HG03571 (cell line): Measurements from ENCODE around the gene C6orf89.
A peak's percentile ranks its signal among the peaks of the same experiment; 100 is the strongest.
"Not testable (repeated sequence)": the region's sequence is repeated elsewhere in the genome, so short reads cannot be mapped to it uniquely, and the experiment has no call there.

Experiments
- ATAC-seq: cut with Tn5 transposase; IDR thresholded peaks from one replicate; pipeline ENCODE4 v1.9.1; 2021; ENCODE audit not compliant: unreplicated experiment

The C6orf89 gene

GRCh38 chr6:36886950-36887618 lies 1.3 kb downstream of the C6orf89 start:
- no peak for ATAC-seq

GRCh38 chr6:36888115-36888643 lies 2.4 kb downstream of the C6orf89 start:
- ATAC-seq: no peak

- no peak for ATAC-seq
Observed at GRCh38 chr6:36888654-36889481, 3.1 kb downstream of the C6orf89 start.

- no peak for ATAC-seq
Observed at GRCh38 chr6:36890112-36890663, 4.4 kb downstream of the C6orf89 start.

- ATAC-seq: not testable (repeated sequence)
Observed at GRCh38 chr6:36891153-36891552, 5.4 kb downstream of the C6orf89 start.

GRCh38 chr6:36893976-36894932 lies 8.5 kb downstream of the C6orf89 start:
- no peak for ATAC-seq

GRCh38 chr6:36897609-36898008 lies 11.9 kb downstream of the C6orf89 start:
- ATAC-seq: no peak

- no peak for ATAC-seq
Observed at GRCh38 chr6:36904114-36904513, 18.4 kb downstream of the C6orf89 start.

- ATAC-seq: no peak
Observed at GRCh38 chr6:36904851-36905393, 19.2 kb downstream of the C6orf89 start.

- ATAC-seq: no peak
Observed at GRCh38 chr6:36906539-36907325, 21.0 kb downstream of the C6orf89 start.

GRCh38 chr6:36907781-36908180 lies 22.0 kb downstream of the C6orf89 start:
- no peak for ATAC-seq

- ATAC-seq: no peak
Observed at GRCh38 chr6:36908747-36909146, 23.0 kb downstream of the C6orf89 start.

- ATAC-seq: no peak
Observed at GRCh38 chr6:36912030-36912454, 26.3 kb downstream of the C6orf89 start.

- ATAC-seq: peak; percentile 69
Observed at GRCh38 chr6:36912586-36912985, 26.8 kb downstream of the C6orf89 start.

GRCh38 chr6:36913082-36913481 lies 27.3 kb downstream of the C6orf89 start:
- ATAC-seq: no peak

- no peak for ATAC-seq
Observed at GRCh38 chr6:36914227-36914794, 28.6 kb downstream of the C6orf89 start.

- ATAC-seq: no peak
Observed at GRCh38 chr6:36915599-36915998, 29.8 kb downstream of the C6orf89 start.

- ATAC-seq: no peak
Observed at GRCh38 chr6:36916126-36916525, 30.4 kb downstream of the C6orf89 start.

GRCh38 chr6:36917541-36918193 lies 31.9 kb downstream of the C6orf89 start:
- ATAC-seq: no peak
